HTERT RPE-1 (cell line): ENCODE measurements around the gene CHRM4.
"Not testable (repeated sequence)": the region's sequence is repeated elsewhere in the genome, so short reads cannot be mapped to it uniquely, and the experiment has no call there.

Experiments used
- in situ Hi-C: fragments of 300-500 bp; cut with MboI; formaldehyde crosslinking; loops from 4 replicates; pipeline ENCODE4 v1.14.3; 2020; ENCODE audit warnings: low sequenced_read_pairs

The CHRM4 gene

GRCh38 chr11:46383404-46383758 lies 8.2 kb downstream of the CHRM4 start:
- in situ Hi-C loops: no loop called here

- in situ Hi-C loops: no loop called here
These were observed 8.8 kb downstream of the CHRM4 start for GRCh38 chr11:46382646-46383403.

GRCh38 chr11:46381819-46382645 lies 9.5 kb downstream of the CHRM4 start:
- in situ Hi-C loops: no loop called here

GRCh38 chr11:46381048-46381818 lies 10.3 kb downstream of the CHRM4 start, which contains the start of gene MDK:
MDK (plus strand) TSS chr11:46381669; CDS start chr11:46382058, 389 bp downstream.
- in situ Hi-C loops: no loop called here

GRCh38 chr11:46380340-46381047 lies 11.1 kb downstream of the CHRM4 start:
- in situ Hi-C loops: no loop called here

- in situ Hi-C loops: not testable (repeated sequence)
These were observed 11.9 kb downstream of the CHRM4 start for GRCh38 chr11:46379482-46380293.

GRCh38 chr11:46378811-46379481 lies 12.6 kb downstream of the CHRM4 start:
- in situ Hi-C loops: no loop called here

- in situ Hi-C loops: no loop called here
These were observed 13.3 kb downstream of the CHRM4 start for GRCh38 chr11:46378296-46378695.

- in situ Hi-C loops: no loop called here
These were observed 13.7 kb downstream of the CHRM4 start for GRCh38 chr11:46377831-46378230.

GRCh38 chr11:46377290-46377689 lies 14.3 kb downstream of the CHRM4 start:
- in situ Hi-C loops: no loop called here

- in situ Hi-C loops: no loop called here
These were observed 15.1 kb downstream of the CHRM4 start for GRCh38 chr11:46376258-46377050.

GRCh38 chr11:46375392-46376101 lies 16.0 kb downstream of the CHRM4 start:
- in situ Hi-C loops: no loop called here

- in situ Hi-C loops: no loop called here
These were observed 16.8 kb downstream of the CHRM4 start for GRCh38 chr11:46374815-46375214.

- in situ Hi-C loops: no loop called here
These were observed 17.5 kb downstream of the CHRM4 start for GRCh38 chr11:46373787-46374740.

GRCh38 chr11:46372501-46372900 lies 19.1 kb downstream of the CHRM4 start:
- in situ Hi-C loops: not testable (repeated sequence)

GRCh38 chr11:46372086-46372485 lies 19.5 kb downstream of the CHRM4 start:
- in situ Hi-C loops: no loop called here

GRCh38 chr11:46371262-46371661 lies 20.3 kb downstream of the CHRM4 start:
- in situ Hi-C loops: not testable (repeated sequence)
